CD4-positive, CD25-positive, alpha-beta regulatory T cell (primary cell): ENCODE data around the gene MAG. TPM values are rescaled to one million over a fixed set of nuclear protein-coding genes. Genes with fewer than 3 reads are reported as not detected.

Experiments
- ATAC-seq, 2 donors: fragments of 150-1000 bp; cut with Tn5 transposase; one replicate each; pipeline ENCODE4 v1.10.0; 2021; ENCODE audit warnings: low read depth in 2 of 2, moderate number of reproducible peaks in 2 of 2, moderate library complexity in 1 of 2
- DNase-seq, 3 donors: peaks; one replicate each; pipeline versions ENCODE4 v3.0.0 to v3.0.0-alpha.2; 2012 to 2022; ENCODE audit warnings: mixed read lengths in 1 of 3
- H3K27ac ChIP-seq: one replicate; pipeline ENCODE4 v1.7.0; 2013; ENCODE audit warnings: mild to moderate bottlenecking, low read length; ENCODE audit not compliant: insufficient read depth, poor library complexity, severe bottlenecking
- H3K27me3 ChIP-seq: one replicate; pipeline ENCODE4 v1.7.0; 2013; ENCODE audit warnings: low read length; ENCODE audit not compliant: control insufficient read depth, insufficient read depth
- H3K36me3 ChIP-seq: one replicate; pipeline ENCODE4 v1.7.0; 2013; ENCODE audit warnings: mild to moderate bottlenecking, low read length, moderate library complexity; ENCODE audit not compliant: control insufficient read depth, insufficient read depth
- H3K4me1 ChIP-seq: 2 replicates; pipeline ENCODE4 v1.7.0; 2013; ENCODE audit warnings: mild to moderate bottlenecking, low read length; ENCODE audit not compliant: insufficient read depth, control insufficient read depth, poor library complexity, severe bottlenecking
- H3K4me3 ChIP-seq: one replicate; pipeline ENCODE4 v1.7.0; 2013; ENCODE audit warnings: low read depth, mild to moderate bottlenecking, low read length, moderate library complexity
- H3K9me3 ChIP-seq, 2 experiments: 1 replicate in 1 of 2; 2 replicates in 1 of 2; pipeline ENCODE4 v1.7.0; 2013; ENCODE audit warnings: low read length in 2 of 2, mild to moderate bottlenecking in 1 of 2, moderate library complexity in 1 of 2; ENCODE audit not compliant: control insufficient read depth in 2 of 2
- H3K27ac Mint-ChIP-seq, 3 donors: one replicate each; pipeline ENCODE4 v1.8.0; 2020 to 2022; ENCODE audit warnings: mild to moderate bottlenecking in 3 of 3, mixed read lengths in 3 of 3, moderate library complexity in 2 of 3
- H3K27me3 Mint-ChIP-seq: one replicate; pipeline ENCODE4 v1.8.0; 2022; ENCODE audit warnings: mild to moderate bottlenecking, mixed read lengths
- H3K36me3 Mint-ChIP-seq: one replicate; pipeline ENCODE4 v1.8.0; 2020; ENCODE audit warnings: mixed read lengths
- H3K4me1 Mint-ChIP-seq, 4 donors: one replicate each; pipeline ENCODE4 v1.8.0; 2020 to 2022; ENCODE audit warnings: mixed read lengths in 4 of 4, mild to moderate bottlenecking in 1 of 4
- H3K4me3 Mint-ChIP-seq, 4 donors: one replicate each; pipeline ENCODE4 v1.8.0; 2020 to 2022; ENCODE audit warnings: mild to moderate bottlenecking in 4 of 4, mixed read lengths in 4 of 4, moderate library complexity in 3 of 4
- H3K9me3 Mint-ChIP-seq, 7 donors: one replicate each; pipeline ENCODE4 v1.8.0; 2020 to 2022; ENCODE audit warnings: mixed read lengths in 7 of 7, mild to moderate bottlenecking in 3 of 7, moderate library complexity in 2 of 7
- polyA plus RNA-seq, 4 donors: library from polyadenylated mRNA; unstranded; fragments of 300-500 nt; fragmentation: Illumina TruSeq; gene quantifications; one replicate each; pipeline ENCODE4 v1.2.3, GENCODE V29; 2021
- total RNA-seq: library from RNA; stranded (reverse); gene quantifications from one replicate; pipeline ENCODE4 v1.2.3, GENCODE V29; 2022

The MAG gene
- total and polyA plus RNA-seq, 5 donors from 2014 or later: 0.16 to 0.28 TPM; not detected in 3

- H3K4me1 Mint-ChIP-seq: peaks cover 0 to 8% (median 3%) of the 10 kb centered on the region in 4 donors
- DNase-seq: no peak
These were observed 7.8 kb downstream of the MAG start for GRCh38 chr19:35299523-35300338.

GRCh38 chr19:35300339-35300649 lies 8.3 kb downstream of the MAG start:
- Histone ChIP-seq H3K4me1 (peaks cover 11% of the 10 kb centered on the region), H3K36me3 (no peaks in the 10 kb centered on the region), H3K4me3 (no peak overlapping the region), H3K27me3 (no peaks in the 10 kb centered on the region), H3K9me3 (no peaks in the 10 kb centered on the region), H3K27ac (no peak overlapping the region)
- no peaks in the 10 kb centered on the region for H3K36me3 Mint-ChIP-seq
- no peaks in the 10 kb centered on the region for H3K27me3 Mint-ChIP-seq
- H3K4me1 Mint-ChIP-seq: peaks cover 0 to 8% (median 3%) of the 10 kb centered on the region in 4 donors
- ATAC-seq (no peak), DNase-seq (no peak)
- peaks cover 0 to 1% (median 0%) of the 10 kb centered on the region in 7 donors for H3K9me3 Mint-ChIP-seq
- H3K27ac Mint-ChIP-seq: no peak overlapping the region
- no peak overlapping the region for H3K4me3 Mint-ChIP-seq

More at GRCh38 chr19:35299523-35300338, 7.8 kb downstream of the MAG start:
- Histone ChIP-seq H3K4me1 (peaks cover 11% of the 10 kb centered on the region), H3K27ac (no peak overlapping the region), H3K27me3 (no peaks in the 10 kb centered on the region), H3K9me3 (no peaks in the 10 kb centered on the region), H3K36me3 (no peaks in the 10 kb centered on the region), H3K4me3 (no peak overlapping the region)
- Mint-ChIP-seq H3K27ac (no peak overlapping the region), H3K36me3 (no peaks in the 10 kb centered on the region), H3K27me3 (no peaks in the 10 kb centered on the region), H3K9me3 (no peaks in the 10 kb centered on the region), H3K4me3 (no peak overlapping the region)
- ATAC-seq: no peak

GRCh38 chr19:35301961-35302360 lies 10.0 kb downstream of the MAG start:
- Histone ChIP-seq H3K4me3 (no peak overlapping the region), H3K27ac (no peak overlapping the region), H3K36me3 (no peaks in the 10 kb centered on the region), H3K9me3 (no peaks in the 10 kb centered on the region), H3K27me3 (no peaks in the 10 kb centered on the region), H3K4me1 (no peaks in the 10 kb centered on the region)
- no peak for ATAC-seq
- DNase-seq: no peak
- Mint-ChIP-seq H3K4me3 (no peak overlapping the region), H3K27ac (no peak overlapping the region), H3K4me1 (no peaks in the 10 kb centered on the region), H3K36me3 (no peaks in the 10 kb centered on the region), H3K27me3 (no peaks in the 10 kb centered on the region), H3K9me3 (peaks cover 0 to 1% (median 0%) of the 10 kb centered on the region in 7 donors)

GRCh38 chr19:35302446-35302845 lies 10.5 kb downstream of the MAG start:
- H3K4me3 ChIP-seq: no peak overlapping the region
- H3K4me1 Mint-ChIP-seq: no peaks in the 10 kb centered on the region
- H3K27ac Mint-ChIP-seq: no peak overlapping the region
- no peaks in the 10 kb centered on the region for H3K27me3 ChIP-seq
- no peaks in the 10 kb centered on the region for H3K36me3 ChIP-seq
- ATAC-seq (no peak), DNase-seq (no peak)
- H3K4me1 ChIP-seq: no peaks in the 10 kb centered on the region
- H3K9me3 ChIP-seq: no peaks in the 10 kb centered on the region
- no peaks in the 10 kb centered on the region for H3K36me3 Mint-ChIP-seq
- H3K9me3 Mint-ChIP-seq: peaks cover 0 to 1% (median 0%) of the 10 kb centered on the region in 7 donors
- H3K4me3 Mint-ChIP-seq: no peak overlapping the region
- no peaks in the 10 kb centered on the region for H3K27me3 Mint-ChIP-seq
- H3K27ac ChIP-seq: no peak overlapping the region

GRCh38 chr19:35303357-35303915 lies 11.5 kb downstream of the MAG start:
- no peak overlapping the region for H3K4me3 Mint-ChIP-seq
- H3K4me1 ChIP-seq: no peaks in the 10 kb centered on the region
- H3K4me1 Mint-ChIP-seq: peaks cover 0 to 2% (median 0%) of the 10 kb centered on the region in 4 donors
- DNase-seq (no peak), ATAC-seq (no peak)
- H3K9me3 ChIP-seq: no peaks in the 10 kb centered on the region
- H3K36me3 ChIP-seq: no peaks in the 10 kb centered on the region
- no peaks in the 10 kb centered on the region for H3K27me3 ChIP-seq
- H3K27ac Mint-ChIP-seq: no peak overlapping the region
- no peak overlapping the region for H3K27ac ChIP-seq
- no peaks in the 10 kb centered on the region for H3K27me3 Mint-ChIP-seq
- H3K36me3 Mint-ChIP-seq: no peaks in the 10 kb centered on the region
- H3K9me3 Mint-ChIP-seq: peaks cover 0 to 3% (median 0%) of the 10 kb centered on the region in 7 donors
- H3K4me3 ChIP-seq: no peak overlapping the region

GRCh38 chr19:35304036-35304435 lies 12.1 kb downstream of the MAG start:
- Mint-ChIP-seq H3K4me1 (peaks cover 0 to 2% (median 0%) of the 10 kb centered on the region in 4 donors), H3K9me3 (peaks cover 0 to 3% (median 0%) of the 10 kb centered on the region in 7 donors), H3K36me3 (no peaks in the 10 kb centered on the region), H3K27ac (peak overlapping the region in 1 of 3 donors; percentile 84), H3K4me3 (no peak overlapping the region), H3K27me3 (no peaks in the 10 kb centered on the region)
- DNase-seq: no peak
- Histone ChIP-seq H3K27me3 (no peaks in the 10 kb centered on the region), H3K4me3 (no peak overlapping the region), H3K36me3 (no peaks in the 10 kb centered on the region), H3K4me1 (no peaks in the 10 kb centered on the region), H3K9me3 (no peaks in the 10 kb centered on the region), H3K27ac (no peak overlapping the region)
- ATAC-seq: no peak

- H3K27me3 Mint-ChIP-seq: no peaks in the 10 kb centered on the region
- Histone ChIP-seq H3K4me1 (no peaks in the 10 kb centered on the region), H3K27ac (no peak overlapping the region), H3K27me3 (no peaks in the 10 kb centered on the region), H3K4me3 (no peak overlapping the region), H3K9me3 (no peaks in the 10 kb centered on the region), H3K36me3 (no peaks in the 10 kb centered on the region)
- DNase-seq (no peak), ATAC-seq (no peak)
- peaks cover 0 to 2% (median 0%) of the 10 kb centered on the region in 4 donors for H3K4me1 Mint-ChIP-seq
- H3K4me3 Mint-ChIP-seq: no peak overlapping the region
- H3K9me3 Mint-ChIP-seq: peaks cover 0 to 3% (median 0%) of the 10 kb centered on the region in 7 donors
- no peak overlapping the region for H3K27ac Mint-ChIP-seq
- no peaks in the 10 kb centered on the region for H3K36me3 Mint-ChIP-seq
These were observed 13.2 kb downstream of the MAG start for GRCh38 chr19:35305181-35305580.
